HG03342 (cell line): ENCODE measurements around the gene OR7A5.
"Not testable (repeated sequence)": the region's sequence is repeated elsewhere in the genome, so short reads cannot be mapped to it uniquely, and the experiment has no call there.

Source experiments
- ATAC-seq: cut with Tn5 transposase; IDR thresholded peaks from one replicate; pipeline ENCODE4 v1.9.1; 2021; ENCODE audit warnings: mild to moderate bottlenecking, moderate library complexity; ENCODE audit not compliant: unreplicated experiment

Gene OR7A5

DNA sequence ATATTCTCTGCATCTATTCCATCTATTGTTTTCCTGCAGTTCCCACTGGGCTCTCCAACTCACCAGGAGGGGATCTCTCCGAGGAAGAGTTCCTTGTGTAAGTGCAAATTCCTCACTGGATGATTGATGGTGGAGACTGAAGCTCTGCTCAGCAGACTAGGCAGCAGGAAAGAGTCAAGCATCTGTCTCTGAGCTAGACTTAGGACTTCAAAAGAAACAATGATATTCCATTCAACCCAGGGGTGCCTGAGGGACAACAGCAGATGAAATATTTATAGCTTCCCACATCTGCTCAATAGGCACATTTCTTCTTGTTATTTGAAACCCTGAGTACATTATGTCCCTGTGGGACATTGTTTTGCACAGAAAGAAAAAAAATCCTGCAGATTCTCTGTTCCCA, at the start of gene OR7A5, which contains the start of gene OR7C1:
OR7A5 (minus strand) TSS at position 175 of the 400 bp plus-strand sequence. CDS start 6,944 bp downstream, outside the sequence.
OR7C1 (minus strand) TSS at position 175 of the 400 bp plus-strand sequence. CDS start 35,049 bp downstream, outside the sequence.
- ATAC-seq: no peak

DNA sequence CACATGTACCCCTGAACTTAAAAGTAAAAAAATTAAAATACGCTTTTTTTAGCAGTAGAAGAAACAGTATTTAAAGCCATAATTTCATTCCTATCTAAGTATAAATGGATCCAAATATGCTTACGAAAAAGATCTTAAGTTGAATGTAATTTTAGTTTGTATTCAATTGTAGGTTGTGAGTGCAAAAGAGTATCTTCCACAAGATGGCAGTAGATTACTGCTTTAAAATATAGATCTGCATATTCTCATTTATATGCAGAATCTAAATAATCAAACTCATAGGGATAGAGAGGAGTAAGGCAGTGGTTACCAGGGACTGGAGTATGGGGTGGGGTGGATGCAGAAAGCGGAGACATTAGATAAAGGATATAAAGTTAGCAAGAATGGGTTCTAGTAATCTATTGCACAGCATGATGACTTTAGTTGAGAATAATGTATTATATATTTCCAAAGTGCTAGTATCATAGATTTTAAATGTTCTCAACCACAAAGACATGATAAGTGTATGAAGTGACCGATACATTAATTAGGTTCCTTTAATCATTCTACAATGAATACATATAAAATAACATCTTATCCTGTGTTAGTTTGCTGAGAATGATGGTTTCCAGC, 36.7 kb upstream of the OR7A5 start:
- ATAC-seq: no peak

DNA sequence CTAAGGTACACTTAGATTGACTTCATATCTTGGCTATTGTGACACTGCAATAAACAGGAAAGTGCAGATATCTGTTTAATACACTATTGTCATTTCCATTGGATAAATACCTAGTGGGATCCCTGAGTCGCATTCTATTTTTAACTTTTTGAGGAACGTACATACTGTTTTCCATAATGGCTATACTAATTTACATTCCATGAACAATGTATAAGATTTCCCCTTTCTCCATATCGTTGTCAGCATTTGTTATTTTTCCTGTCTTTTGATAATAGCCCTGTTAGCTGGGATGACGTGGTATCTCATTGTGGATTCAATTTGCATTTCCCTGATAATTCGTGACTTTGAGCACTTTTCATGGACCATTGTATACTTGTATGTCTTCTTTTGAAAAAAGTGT, 33.5 kb upstream of the OR7A5 start:
- no peak for ATAC-seq

DNA sequence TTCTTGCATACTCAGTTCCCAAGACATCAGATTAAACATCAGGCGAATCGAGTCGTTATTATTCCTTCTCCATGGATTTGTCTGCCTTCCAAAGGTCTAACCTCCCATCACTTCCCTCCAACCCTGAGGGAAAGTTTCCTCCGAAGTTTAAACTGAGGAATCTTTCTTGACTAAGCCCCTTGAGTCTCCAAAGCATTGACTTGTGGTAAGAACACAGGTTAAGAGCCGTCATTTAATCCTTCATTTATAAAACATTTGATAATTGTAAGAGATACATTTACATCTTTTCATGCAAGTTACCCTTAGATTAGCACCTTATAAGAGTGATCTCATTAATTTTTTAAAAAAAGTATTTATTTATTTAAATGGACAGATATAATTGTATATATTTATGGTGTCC, 13.8 kb upstream of the OR7A5 start, which contains the start of gene OR7A10:
OR7A10 (minus strand) TSS at position 101 of the 400 bp plus-strand sequence. CDS start 7,045 bp downstream, outside the sequence.
- ATAC-seq: no peak

DNA sequence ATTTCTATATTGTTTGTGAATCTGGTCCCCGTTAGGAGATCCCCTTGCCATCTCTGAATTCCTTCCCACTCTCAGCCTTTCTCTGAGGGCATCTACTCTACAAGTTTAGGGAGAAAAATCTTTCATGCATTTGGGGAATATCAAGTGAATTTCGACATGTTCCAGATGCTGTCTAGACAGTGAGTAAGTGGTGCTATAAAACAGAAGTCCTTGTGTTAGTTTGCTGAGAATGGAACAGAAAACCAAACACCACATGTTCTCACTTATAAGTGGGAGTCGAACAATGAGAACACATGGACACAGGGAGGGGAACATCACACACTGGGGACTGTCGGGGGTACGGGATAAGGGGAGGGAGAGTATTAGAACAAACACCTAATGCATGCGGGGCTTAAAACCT, 8.6 kb upstream of the OR7A5 start:
- ATAC-seq: no peak

DNA sequence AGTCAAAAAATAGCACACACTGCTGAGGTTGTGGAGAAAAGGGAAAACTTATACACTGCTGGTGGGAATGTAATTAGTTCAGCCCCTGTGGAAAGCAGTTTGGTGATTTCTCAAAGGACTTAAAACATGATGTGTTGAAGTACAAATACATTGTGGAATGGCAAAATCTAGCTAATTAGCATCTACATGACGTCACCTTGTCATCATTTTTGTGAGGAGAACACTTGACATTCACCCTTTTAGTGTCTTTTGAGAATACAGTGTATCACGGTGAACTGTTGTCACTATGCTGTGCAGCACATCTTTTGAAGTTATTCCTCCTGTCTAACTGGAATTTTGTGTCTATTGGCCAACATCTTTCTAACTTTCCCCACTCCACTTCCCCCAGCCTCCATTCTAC, 8.2 kb upstream of the OR7A5 start:
- no peak for ATAC-seq

DNA sequence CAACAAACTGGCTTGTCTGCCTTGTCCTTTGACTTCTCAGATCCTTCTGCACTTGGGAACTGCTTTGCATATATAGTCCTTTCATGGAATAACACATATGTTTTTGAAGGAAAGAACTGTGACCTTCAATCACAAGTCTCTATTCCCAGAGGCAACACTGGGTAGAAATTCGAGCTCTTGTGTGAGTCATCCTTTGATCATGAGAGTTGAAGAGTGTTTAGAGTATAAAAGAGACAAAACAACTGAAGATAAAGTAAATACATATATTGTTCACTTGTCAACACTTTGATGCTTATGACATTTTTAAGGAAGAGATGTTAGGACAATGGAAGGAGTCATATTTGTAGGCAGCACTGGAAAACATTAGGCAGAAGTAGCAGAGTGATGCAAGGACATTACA, 5.2 kb upstream of the OR7A5 start:
- no peak for ATAC-seq

DNA sequence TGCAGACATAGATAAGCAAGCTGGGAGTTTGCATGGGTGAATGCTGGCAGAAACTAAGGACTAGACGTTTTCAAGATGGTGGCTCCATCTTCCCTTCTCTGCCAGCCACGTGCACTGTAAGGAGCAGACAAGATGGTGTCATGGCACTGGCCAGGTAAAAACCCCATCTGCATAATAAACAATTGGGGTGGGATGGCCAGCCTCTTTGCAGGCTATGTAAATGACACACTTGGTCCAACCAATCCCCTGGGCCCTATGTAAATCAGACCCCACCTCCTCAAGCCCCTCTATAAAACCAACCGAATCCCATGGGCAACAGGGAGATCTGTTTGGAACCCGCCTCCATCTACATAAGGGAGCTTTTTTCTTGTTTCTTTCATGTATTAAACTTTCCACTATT, 2.4 kb upstream of the OR7A5 start:
- ATAC-seq: no peak

DNA sequence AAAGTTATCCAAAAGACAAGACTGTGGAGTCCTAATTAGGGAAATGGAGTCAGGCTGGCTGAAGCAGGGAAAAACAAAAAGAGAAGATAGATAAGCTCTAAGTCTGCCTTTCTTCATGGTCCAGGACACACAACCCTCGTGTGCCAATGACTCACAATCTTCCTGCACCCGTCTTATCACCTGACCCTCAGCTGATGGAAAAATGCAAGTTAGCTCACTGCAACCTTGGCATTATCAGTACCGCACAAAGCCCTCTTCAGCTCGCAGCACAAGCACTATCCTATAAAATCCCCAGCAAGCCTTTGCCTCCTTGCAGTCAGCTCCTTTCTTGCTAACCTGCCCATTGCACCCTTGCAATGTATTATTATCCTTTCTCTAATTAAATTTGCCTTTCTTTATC, 4.3 kb downstream of the OR7A5 start:
- ATAC-seq: no peak

DNA sequence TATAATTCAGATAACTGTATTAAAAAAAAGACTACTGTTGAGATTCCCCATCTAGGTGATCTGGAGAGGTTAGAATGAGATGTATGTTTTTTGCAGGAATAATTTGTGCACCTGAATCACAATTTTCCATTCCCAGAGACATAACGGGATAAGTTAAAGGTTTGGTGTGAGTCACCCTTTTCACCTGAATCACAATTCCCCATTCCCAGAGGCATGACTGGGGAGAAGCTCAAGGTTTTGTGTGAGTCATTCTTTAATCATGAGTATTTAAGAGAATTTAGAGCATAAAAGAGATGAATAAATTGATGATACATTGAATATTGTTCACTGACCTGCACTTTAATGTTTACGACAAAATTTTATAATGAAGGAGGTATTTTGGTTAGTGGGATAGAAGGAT, 9.0 kb downstream of the OR7A5 start:
- ATAC-seq: no peak

DNA sequence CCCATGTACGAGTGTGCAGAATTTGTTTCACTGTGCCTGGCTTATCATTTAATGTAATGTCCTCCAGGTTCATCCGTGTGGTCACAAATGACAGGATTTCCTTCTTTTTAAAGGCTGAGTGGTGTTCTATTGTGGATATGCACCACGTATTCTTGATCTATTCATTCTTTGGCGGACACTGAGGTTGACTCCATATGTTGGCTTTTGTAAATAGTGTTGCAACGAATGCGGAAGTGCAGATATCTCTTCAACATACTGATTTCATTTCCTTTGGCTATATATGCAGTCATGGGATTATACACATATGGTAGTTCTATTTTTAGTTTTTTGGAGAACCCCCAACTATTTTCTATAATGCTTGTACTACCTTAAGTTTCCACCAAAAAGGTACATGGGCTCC, 13.0 kb downstream of the OR7A5 start:
- no peak for ATAC-seq

DNA sequence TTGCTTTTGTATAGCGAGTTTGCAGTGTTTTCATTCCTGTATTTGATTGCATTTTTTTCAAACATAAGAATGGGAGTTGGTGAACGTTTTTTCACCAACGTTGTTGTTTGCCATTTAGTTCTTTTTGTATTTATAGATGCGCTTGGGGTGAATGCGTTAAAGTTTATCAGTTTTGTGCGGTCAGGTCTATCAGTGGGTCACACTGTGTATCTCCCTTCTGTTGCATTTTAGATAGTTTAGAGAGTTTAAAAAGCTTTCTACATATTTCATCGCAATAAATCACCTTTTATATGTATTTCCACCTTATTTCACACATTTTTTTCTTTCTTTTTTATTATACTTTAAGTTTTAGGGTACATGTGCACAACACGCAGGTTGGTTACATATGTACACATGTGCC, 16.4 kb downstream of the OR7A5 start:
- no peak for ATAC-seq

DNA sequence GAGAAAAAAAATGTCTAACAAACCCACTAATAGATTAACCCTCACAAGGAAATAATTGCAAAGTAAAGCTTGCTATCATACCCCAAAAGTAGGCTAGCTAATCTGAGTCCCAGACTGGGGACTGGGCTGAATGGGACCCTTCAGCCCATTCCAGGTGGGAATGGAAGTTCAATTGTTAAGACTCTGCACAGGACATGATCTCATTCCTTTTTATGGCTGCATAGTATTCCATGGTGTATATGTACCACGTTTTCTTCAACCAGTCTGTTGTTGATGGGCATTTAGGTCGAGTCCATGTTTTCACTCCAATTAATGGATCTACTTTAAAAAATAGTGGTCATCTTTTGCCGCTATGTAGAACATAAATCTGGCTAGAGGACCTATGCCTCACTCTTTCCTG, 17.9 kb downstream of the OR7A5 start:
- ATAC-seq: no peak

DNA sequence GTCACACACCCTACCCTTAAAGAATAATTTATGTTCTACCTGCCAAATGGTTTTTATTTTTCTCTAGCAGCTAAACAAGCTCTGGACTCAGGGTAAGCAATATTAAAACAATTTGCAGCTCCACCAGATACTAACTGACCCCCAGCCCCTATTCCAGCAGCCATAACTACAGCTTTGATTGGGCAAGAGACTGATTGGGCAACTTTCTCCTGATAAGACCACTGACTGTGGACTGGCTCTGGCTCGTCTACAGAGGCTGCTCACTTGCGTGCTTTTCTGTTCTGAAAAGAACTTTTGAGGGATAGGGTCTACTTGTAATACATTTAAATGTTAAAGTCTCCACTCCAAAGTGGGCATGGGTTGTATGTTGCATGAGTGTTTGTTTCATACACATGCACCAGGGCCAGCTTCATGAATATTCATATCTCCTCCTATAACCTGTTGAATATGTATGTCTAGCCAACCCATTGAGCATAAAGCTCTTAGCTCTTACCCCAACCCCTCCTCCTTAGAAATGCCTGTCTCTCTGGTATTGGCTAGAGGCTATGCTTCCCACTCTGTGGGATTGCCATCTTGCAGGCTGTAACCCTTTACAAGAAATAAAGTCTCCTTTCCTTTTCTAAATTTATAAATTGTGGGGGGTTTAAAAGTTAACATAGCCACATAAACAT, 19.9 kb downstream of the OR7A5 start:
- no peak for ATAC-seq

DNA sequence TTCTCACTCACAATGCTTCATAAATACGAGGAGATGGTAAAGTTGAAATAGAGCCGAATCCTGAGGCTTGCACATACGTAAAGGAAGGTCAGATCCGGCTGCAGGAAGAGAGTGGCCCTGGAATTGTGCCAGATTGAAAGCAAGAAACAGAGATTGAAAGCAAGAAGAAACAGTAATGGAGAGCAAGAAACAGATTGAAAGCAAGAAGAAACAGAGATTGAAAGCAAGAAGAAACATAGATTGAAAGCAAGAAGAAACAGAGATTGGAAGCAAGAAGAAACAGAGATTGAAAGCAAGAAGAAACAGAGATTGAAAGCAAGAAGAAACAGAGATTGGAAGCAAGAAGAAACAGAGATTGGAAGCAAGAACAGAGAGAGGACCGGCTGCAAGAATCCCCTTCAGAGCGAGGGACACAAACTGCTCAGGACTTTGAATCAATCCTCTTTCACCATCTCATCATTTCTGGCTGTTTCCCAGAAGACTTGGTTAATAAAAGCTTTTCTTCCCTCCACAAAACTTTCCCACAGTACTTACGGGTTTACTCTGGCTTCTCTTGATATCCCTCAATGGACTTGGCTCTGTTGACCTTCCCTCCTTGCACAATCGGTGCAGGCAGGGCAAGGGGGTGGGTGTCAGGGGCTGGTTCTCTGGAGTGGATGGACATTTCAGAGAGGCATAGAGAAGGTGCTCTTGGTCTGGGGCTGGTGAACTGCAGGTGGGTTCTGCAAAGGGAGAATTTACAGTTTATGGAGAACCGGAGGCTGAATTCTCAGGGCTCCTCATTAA, 25.5 kb downstream of the OR7A5 start:
- no peak for ATAC-seq

DNA sequence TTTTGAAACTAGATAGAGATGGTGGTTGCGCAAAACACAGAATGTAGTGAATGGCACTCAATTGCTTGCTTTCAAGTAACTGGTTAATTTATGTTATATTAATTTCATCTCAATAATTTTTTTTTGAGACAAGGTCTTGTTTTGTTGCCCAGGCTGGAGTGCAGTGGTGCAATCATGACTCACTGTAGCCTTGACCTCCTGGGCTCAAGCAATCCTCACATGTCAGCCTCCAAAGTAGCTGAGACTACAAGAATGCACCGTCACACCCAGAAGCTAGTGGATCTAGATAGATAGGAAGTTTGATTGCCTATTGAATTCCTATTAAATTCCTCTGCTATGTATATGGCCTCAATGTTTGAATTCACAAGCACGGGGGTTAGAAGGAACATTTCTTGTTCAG, 30.2 kb downstream of the OR7A5 start:
- no peak for ATAC-seq

DNA sequence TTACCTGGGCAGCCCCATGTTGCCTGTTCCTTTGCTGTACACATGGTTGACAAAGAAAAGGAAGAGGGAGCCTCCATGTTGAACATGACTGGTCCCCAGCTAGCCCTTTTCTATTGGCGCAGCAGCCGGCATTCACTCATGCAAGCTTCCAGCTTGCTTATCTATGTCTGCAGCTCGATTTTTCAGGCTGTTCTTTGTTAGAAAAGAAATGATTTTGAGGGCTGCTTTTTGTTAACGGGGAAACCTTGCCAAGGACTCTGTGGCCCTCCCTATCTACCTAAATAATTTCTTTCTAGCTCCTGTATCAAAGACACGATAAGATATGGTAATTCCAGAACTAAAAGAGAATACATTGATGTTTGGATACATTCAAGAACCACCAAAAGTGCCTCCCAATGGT, 36.2 kb downstream of the OR7A5 start:
- ATAC-seq: no peak

DNA sequence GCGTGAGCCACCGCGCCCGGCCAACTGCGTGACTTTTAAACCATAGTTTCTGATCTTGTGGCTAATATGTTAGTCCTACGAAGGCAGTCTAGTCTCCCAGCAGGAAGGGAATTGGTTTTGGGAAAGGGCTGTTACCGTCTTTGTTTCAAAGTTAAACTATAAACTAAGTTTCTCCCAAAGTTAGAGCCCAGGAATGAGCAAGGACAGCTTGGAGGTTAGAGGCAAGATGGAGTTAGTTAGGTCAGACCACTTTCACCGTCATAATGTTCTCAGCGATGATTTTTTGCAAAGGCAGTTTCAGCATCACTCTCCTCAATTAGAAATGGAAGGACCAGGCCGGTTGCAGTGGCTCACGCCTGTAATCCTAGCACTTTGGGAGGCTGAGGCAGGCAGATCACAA, 39.0 kb downstream of the OR7A5 start:
- ATAC-seq: no peak

DNA sequence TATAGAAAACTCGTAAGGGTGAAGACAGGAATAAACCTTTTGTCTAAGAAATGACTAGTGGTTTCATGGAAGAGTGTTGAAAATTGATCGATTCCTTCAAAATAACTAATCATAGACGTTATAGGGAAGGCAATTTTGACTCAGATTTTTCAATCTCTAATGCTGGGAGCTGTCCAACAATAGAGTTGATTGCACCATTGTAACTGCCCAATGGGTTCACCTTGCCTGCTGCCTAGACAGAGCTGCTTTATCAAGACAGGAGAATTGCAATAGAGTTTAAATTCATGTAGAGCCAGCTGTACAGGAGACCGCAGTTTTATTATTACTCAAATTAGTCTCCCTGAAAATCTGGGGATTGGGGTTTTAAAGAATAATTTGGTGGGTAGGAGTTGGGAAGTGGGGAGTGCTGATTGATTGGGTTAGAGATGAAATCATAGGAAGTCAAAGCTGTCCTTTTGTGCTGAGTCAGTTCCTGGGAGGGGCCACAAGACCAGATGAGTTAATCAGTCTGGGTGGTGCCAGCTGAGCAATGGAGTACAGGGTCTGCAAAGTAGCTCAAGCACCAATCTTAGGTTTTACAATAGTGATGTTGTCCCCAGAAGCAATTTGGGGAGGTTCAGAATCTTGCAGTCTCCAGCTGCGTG, 39.8 kb downstream of the OR7A5 start:
- no peak for ATAC-seq

DNA sequence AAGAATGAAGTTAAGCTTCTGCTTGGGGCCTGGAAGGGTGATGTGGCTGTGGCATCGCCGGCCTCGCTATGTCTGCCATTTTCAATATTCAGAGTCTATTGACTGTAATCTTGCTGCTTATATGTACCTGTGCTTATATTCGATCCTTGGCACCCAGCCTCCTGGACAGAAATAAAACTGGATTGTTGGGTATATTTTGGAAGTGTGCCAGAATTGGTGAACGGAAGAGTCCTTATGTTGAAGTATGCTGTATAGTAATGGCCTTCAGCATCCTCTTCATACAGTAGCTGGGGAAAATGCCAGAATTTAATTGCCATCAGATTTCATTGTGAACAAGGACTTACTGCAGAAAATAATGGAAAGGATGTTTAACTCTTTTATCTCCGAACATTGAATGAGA, 42.7 kb downstream of the OR7A5 start:
- not testable (repeated sequence) for ATAC-seq

DNA sequence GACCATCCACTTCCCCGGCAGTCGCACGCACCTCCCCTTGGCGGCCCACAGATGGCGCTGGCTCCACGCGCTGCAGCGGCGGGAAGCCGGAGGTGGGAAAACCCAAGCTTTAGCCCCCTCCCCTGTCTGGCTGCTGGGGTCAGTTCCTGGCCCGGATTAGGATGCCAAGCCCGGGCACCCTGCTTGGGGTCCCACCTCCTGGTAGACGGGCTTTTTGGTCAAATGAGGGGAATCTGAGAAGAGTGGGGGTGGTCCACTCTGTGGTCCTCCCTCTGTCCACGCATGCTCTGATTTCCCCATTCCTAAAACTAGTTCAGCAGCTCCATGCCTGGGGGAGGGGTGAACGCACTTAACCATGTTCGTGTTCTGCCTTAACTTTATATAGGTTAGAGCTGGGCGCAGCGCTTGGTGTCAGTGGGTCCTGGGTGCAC, 48.5 kb downstream of the OR7A5 start:
- no peak for ATAC-seq
